HFFc6 (cell line): ENCODE measurements around the gene RBM19. TPM values are rescaled to one million over a fixed set of nuclear protein-coding genes. Genes with fewer than 3 reads are reported as not detected.

Experiments
- DNase-seq: peaks from one replicate; pipeline ENCODE4 v3.0.0-alpha.2; 2018
- H3K27ac Mint-ChIP-seq: 2 replicates; pipeline ENCODE4 v1.8.0; 2020; ENCODE audit warnings: mild to moderate bottlenecking, mixed read lengths
- H3K27me3 Mint-ChIP-seq: 2 replicates; pipeline ENCODE4 v1.8.0; 2021; ENCODE audit warnings: mild to moderate bottlenecking, moderate library complexity, mixed read lengths; ENCODE audit not compliant: insufficient read depth
- H3K36me3 Mint-ChIP-seq: 2 replicates; pipeline ENCODE4 v1.8.0; 2021; ENCODE audit warnings: low read depth, mixed read lengths
- H3K4me1 Mint-ChIP-seq: 2 replicates; pipeline ENCODE4 v1.8.0; 2020; ENCODE audit warnings: low read depth, mixed read lengths
- H3K4me3 Mint-ChIP-seq: 2 replicates; pipeline ENCODE4 v1.8.0; 2020; ENCODE audit warnings: mild to moderate bottlenecking, moderate library complexity, mixed read lengths
- H3K9me3 Mint-ChIP-seq: 2 replicates; pipeline ENCODE4 v1.8.0; 2020; ENCODE audit warnings: mild to moderate bottlenecking, mixed read lengths
- total RNA-seq, 6 experiments: library from RNA; stranded (reverse); fragmentation: NEBNext Ultra II Directional; extraction: Animal tissue kit (Norgen Biotek cat#: 25700); gene quantifications; 2 replicates in 1 of 6; 3 replicates in 5 of 6; pipeline ENCODE4 v1.2.3, GENCODE V29; 2021
- TF ChIP-seq, protein P1 (sequence below): fragments of 200-600 bp; sonication (generic); IDR thresholded peaks from 2 replicates; pipeline ENCODE4 v1.5.0; 2021; ENCODE audit warnings: antibody characterized with exemption, mild to moderate bottlenecking

RBM19 gene
- total RNA-seq, 6 experiments from 2014 or later = 27.8 to 34.8 (median 29.8) TPM

DNA sequence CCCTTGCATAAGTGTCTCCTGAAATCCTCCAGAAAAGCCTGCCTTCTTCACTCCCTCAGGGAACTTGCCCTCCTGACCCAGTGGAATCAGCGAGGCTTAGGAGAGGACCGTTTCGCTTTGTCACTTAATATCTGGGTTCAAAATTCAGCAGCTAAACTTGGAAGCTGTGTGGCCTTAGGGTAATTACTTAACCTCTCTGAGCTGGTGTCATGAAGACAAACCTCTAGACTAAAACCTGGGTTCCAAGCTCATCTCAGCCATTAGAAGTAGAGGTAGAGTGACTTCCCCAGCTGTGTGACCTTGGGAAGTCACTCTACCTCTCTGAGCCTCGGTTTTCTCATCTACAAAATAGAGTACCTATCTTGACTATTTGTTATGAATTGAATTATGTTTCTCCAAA, 18.3 kb upstream of the RBM19 start:
- DNase-seq = no peak
- no peaks in the 10 kb centered on the region for H3K4me1 Mint-ChIP-seq
- H3K36me3 Mint-ChIP-seq = no peaks in the 10 kb centered on the region
- no peak overlapping the region for H3K4me3 Mint-ChIP-seq
- H3K9me3 Mint-ChIP-seq = no peaks in the 10 kb centered on the region
- no peak overlapping the region for H3K27ac Mint-ChIP-seq
- TF ChIP-seq, protein P1, sequence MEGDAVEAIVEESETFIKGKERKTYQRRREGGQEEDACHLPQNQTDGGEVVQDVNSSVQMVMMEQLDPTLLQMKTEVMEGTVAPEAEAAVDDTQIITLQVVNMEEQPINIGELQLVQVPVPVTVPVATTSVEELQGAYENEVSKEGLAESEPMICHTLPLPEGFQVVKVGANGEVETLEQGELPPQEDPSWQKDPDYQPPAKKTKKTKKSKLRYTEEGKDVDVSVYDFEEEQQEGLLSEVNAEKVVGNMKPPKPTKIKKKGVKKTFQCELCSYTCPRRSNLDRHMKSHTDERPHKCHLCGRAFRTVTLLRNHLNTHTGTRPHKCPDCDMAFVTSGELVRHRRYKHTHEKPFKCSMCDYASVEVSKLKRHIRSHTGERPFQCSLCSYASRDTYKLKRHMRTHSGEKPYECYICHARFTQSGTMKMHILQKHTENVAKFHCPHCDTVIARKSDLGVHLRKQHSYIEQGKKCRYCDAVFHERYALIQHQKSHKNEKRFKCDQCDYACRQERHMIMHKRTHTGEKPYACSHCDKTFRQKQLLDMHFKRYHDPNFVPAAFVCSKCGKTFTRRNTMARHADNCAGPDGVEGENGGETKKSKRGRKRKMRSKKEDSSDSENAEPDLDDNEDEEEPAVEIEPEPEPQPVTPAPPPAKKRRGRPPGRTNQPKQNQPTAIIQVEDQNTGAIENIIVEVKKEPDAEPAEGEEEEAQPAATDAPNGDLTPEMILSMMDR = no peak
- peaks cover 26% of the 10 kb centered on the region for H3K27me3 Mint-ChIP-seq

DNA sequence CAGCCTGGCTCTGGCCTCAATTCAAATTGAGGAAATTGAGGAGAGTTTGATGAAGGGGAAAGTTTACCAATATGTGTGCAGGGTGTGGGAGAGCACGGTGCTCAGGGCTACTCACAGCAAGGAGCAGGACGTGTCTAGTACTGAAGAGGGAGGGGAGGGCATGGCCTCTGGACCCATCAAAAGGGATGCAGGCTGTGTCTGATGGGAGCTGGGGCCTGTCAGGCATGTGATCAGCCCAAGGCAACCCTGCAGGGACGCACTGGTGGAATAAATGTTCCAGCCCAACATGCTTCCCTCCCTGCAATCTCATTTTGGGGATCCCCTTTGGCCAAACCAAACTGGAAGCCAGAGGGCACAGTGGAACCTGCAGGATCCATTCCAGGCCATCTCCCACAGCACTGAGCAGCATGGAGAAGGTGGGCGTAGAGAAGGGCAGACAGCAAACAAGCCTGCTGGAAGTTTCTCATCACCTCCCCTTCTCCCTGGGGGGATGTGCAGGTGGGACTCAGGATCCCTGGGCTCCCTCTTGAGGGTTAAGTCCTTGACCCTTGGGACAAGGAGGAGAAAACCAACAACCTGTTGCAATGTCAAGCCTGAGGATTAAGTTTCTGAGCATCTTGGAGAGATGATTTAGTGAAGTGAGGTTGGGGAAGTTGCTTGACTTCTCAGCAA, 17.8 kb upstream of the RBM19 start:
- Mint-ChIP-seq H3K9me3 (no peaks in the 10 kb centered on the region), H3K27ac (no peak overlapping the region), H3K27me3 (peaks cover 26% of the 10 kb centered on the region), H3K36me3 (no peaks in the 10 kb centered on the region), H3K4me1 (no peaks in the 10 kb centered on the region), H3K4me3 (no peak overlapping the region)
- TF ChIP-seq, protein P1 = no peak
- DNase-seq = no peak

DNA sequence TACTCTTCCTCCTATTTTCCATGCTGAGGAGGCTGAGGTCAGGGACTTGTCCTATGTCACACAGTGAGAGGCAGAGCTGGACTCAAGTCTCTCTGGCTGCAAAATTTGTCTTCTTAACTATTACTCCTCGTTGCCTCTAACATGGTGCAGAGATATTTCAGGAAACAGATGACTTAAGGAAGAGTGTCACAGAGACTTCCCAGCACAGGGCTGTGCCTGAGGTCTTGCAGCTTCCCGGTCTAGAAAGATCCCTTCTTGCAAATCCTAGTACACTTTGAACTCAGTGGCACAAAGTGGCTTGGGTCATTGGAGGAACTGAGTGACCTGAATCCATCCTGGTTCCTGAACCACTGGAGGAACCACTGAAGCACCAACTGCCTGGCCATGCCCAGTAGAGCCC, 17.1 kb upstream of the RBM19 start:
- Mint-ChIP-seq H3K27ac (no peak overlapping the region), H3K27me3 (peaks cover 25% of the 10 kb centered on the region), H3K4me3 (no peak overlapping the region), H3K36me3 (no peaks in the 10 kb centered on the region), H3K9me3 (no peaks in the 10 kb centered on the region), H3K4me1 (no peaks in the 10 kb centered on the region)
- TF ChIP-seq, protein P1 = no peak
- DNase-seq = no peak

DNA sequence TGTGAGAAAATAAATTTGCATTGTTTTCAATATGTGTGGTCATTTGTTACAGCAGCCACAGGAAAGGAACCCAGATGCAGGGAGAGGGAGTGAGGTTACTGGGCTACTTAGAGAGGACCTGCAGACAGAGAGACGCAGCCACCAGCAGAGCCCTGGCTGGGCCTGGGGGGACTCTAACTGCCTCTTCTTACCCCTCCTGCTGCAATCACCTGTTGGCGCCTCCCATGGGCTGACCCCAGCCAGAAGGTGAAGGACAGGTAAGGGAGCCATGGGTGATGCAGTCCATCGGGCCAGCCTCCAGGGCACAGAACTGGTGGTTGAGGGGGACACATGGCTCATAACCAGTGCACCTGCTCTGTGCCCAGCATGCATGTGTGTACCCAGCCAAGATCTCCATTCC, 15.8 kb upstream of the RBM19 start:
- Mint-ChIP-seq H3K27me3 (peaks cover 27% of the 10 kb centered on the region), H3K4me3 (no peak overlapping the region), H3K36me3 (no peaks in the 10 kb centered on the region), H3K4me1 (no peaks in the 10 kb centered on the region), H3K9me3 (no peaks in the 10 kb centered on the region), H3K27ac (no peak overlapping the region)
- no peak for DNase-seq
- TF ChIP-seq, protein P1 = no peak

DNA sequence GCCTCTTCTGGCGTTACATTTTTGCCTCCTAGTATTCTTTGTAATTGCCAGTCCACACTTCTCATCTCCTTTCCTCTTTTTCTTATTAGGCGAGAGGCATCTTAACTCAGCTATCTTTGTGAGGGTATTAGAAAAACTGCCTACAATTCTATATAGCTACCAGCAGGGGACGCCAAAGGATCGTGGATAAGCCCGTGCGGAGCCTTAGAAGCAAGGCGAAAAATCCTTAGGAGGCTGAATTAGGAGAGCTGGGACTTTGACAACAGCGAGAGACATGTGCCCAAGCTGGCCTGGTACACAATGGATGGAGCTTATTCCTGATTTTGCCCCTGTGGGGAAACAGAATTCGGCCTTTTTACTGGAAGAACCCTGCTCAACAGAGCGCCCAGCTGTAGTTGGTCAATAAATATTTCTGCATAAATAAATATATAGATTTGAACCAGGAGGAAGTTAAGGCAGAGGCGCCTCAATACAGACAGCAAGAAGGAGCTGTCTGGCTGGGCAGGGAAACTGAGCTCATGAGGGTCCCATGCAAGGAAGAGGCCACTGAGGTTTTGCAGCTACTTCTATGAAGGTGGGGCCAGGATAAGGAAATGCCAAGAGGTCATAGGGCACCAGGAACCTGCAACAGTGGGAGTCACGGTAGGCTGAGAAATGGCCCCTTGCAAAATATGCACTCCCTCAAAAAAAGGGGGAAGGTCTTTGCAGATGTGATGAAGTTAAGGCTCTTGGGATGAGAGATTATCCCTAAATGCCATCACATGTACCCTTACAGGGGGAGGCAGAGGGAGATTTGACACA, 14.6 kb upstream of the RBM19 start:
- TF ChIP-seq, protein P1 = peak; percentile 99
- Mint-ChIP-seq H3K27ac (no peak overlapping the region), H3K4me3 (no peak overlapping the region), H3K36me3 (no peaks in the 10 kb centered on the region), H3K4me1 (no peaks in the 10 kb centered on the region), H3K27me3 (peaks cover 30% of the 10 kb centered on the region), H3K9me3 (no peaks in the 10 kb centered on the region)
- peak; percentile 55 for DNase-seq
